ENCODE data around the gene COL18A1. TPM values are rescaled to one million over a fixed set of nuclear protein-coding genes. Genes with fewer than 3 reads are reported as not detected.
"Not testable (repeated sequence)": the region's sequence is repeated elsewhere in the genome, so short reads cannot be mapped to it uniquely, and the experiment has no call there.

COL18A1 gene
- total RNA-seq, 4 donors from 2014 or later, result 19.3 to 121 (median 23.3) TPM

- no peak for TF ChIP-seq CTCF (IDR thresholded peaks at IDR 0.05)
- TF ChIP-seq POLR2AphosphoS5 (IDR thresholded peaks at IDR 0.05), result no peak
- TF ChIP-seq POLR2A (IDR thresholded peaks at IDR 0.05), result no peak
- no peak for TF ChIP-seq EP300 (IDR thresholded peaks at IDR 0.05; ENCODE audit: low read depth)
- DNase-seq, result no peak
- intact Hi-C loops (cut with DNase I; ENCODE audit: low total_unique reads) (no loop called here), in situ Hi-C loops (cut with MboI; ENCODE audit: low pct_ligation_motif_present in 1 of 4, low pct_unique_long_range_greater_than_20kb in 1 of 4, low sequenced_read_pairs in 3 of 4) (no loop called here)
- Histone ChIP-seq H3K4me3 (no peak overlapping the region), H3K4me1 (no peaks in the 10 kb centered on the region), H3K36me3 (no peaks in the 10 kb centered on the region), H3K27me3 (no peaks in the 10 kb centered on the region), H3K9me3 (no peaks in the 10 kb centered on the region), H3K27ac (no peak overlapping the region)
- WGBS, 2 donors (ENCODE audit: low coverage in 1 of 2), result 92 to 95% methylated on average over 7 to 38 of the region's 39 CpGs
Observed at GRCh38 chr21:45497846-45498645, 93.1 kb downstream of the COL18A1 start.

GRCh38 chr21:45498646-45499000, 93.7 kb downstream of the COL18A1 start:
- TF ChIP-seq CTCF (IDR thresholded peaks at IDR 0.05) (no peak), POLR2AphosphoS5 (IDR thresholded peaks at IDR 0.05) (no peak), POLR2A (IDR thresholded peaks at IDR 0.05) (no peak), EP300 (IDR thresholded peaks at IDR 0.05; ENCODE audit: low read depth) (no peak)
- no peaks in the 10 kb centered on the region for H3K4me1 ChIP-seq
- no peak for DNase-seq
- intact Hi-C loops (cut with DNase I; ENCODE audit: low total_unique reads) (no loop called here), in situ Hi-C loops (cut with MboI; ENCODE audit: low pct_ligation_motif_present in 1 of 4, low pct_unique_long_range_greater_than_20kb in 1 of 4, low sequenced_read_pairs in 3 of 4) (no loop called here)
- no peak overlapping the region for H3K27ac ChIP-seq
- WGBS, 2 donors (ENCODE audit: low coverage in 1 of 2), result 57 to 83% methylated on average over 6 to 9 of the region's 9 CpGs
- no peak overlapping the region for H3K4me3 ChIP-seq
- no peaks in the 10 kb centered on the region for H3K27me3 ChIP-seq
- H3K9me3 ChIP-seq, result no peaks in the 10 kb centered on the region
- no peaks in the 10 kb centered on the region for H3K36me3 ChIP-seq

DNA sequence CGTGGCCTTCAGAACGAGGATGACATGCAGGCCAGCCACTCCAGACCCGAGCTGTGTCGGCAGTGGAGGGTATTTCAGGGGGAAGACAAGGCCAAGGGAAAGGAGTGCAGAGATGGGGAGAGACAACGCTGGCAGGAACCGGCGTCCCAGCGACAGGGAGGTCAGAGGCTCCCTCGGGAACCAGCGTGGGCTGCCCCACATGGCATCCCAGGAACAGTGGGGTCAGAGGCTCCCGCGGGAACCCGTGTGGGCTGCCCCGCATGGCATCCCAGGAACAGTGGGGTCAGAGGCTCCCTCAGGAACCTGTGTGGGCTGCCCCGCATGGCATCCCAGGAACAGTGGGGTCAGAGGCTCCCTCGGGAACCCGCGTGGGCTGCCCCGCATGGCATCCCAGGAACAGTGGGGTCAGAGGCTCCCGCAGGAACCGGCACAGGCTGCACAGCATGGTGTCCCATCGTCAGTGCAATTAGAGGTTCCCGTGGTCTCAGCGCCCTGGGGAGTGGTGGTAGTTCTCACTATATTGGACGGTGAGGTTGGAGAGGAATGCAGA, 94.3 kb downstream of the COL18A1 start:
- WGBS, 2 donors (ENCODE audit: low coverage in 1 of 2), result 86% methylated on average over 25 of the region's 25 CpGs; no CpG with 5 or more reads in 1 of the 2 donors
- intact Hi-C loops (cut with DNase I; ENCODE audit: low total_unique reads), result no loop called here
- no peak for DNase-seq
- TF ChIP-seq CTCF (IDR thresholded peaks at IDR 0.05) (no peak), EP300 (IDR thresholded peaks at IDR 0.05; ENCODE audit: low read depth) (no peak), POLR2A (IDR thresholded peaks at IDR 0.05) (no peak), POLR2AphosphoS5 (IDR thresholded peaks at IDR 0.05) (no peak)
- Histone ChIP-seq H3K4me3 (no peak overlapping the region), H3K36me3 (no peaks in the 10 kb centered on the region), H3K9me3 (no peaks in the 10 kb centered on the region), H3K27ac (no peak overlapping the region), H3K4me1 (no peaks in the 10 kb centered on the region), H3K27me3 (no peaks in the 10 kb centered on the region)
- in situ Hi-C loops (cut with MboI; ENCODE audit: low pct_ligation_motif_present in 1 of 4, low pct_unique_long_range_greater_than_20kb in 1 of 4, low sequenced_read_pairs in 3 of 4), result no loop called here

DNA sequence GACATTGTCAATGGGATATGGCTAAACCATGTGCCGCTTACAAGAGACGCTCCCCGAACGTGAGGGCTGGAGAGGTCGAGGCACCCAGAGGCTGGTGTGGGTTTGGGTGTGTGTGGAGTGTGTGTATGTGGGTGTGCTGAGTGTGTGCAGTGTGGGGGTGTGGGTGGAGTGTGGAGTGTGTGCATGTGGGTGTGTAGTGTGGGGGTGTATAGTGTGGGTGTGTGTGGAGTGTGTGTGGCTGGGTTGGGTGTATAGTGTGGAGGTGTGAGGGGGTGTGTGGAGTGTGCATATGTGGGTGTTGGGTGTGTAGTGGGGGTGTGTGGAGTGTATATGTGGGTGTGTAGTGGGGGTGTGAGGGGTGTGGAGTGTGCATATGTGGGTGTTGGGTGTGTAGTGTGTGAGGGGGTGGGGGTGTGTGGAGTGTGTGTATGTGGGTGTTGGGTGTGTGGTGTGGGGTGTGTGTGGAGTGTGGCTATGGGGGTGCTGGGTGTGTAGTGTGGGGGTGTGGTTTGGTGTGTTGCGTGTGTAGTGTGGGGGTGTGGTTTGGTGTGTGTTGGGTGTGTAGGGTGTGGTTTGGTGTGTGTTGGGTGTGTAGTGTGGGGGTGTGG, 95.1 kb downstream of the COL18A1 start:
- no peak for DNase-seq
- Histone ChIP-seq H3K4me1 (no peaks in the 10 kb centered on the region), H3K27ac (no peak overlapping the region), H3K36me3 (no peaks in the 10 kb centered on the region), H3K4me3 (no peak overlapping the region), H3K9me3 (no peaks in the 10 kb centered on the region), H3K27me3 (peaks cover 2% of the 10 kb centered on the region)
- TF ChIP-seq POLR2A (IDR thresholded peaks at IDR 0.05), result no peak
- TF ChIP-seq CTCF (IDR thresholded peaks at IDR 0.05), result no peak
- TF ChIP-seq EP300 (IDR thresholded peaks at IDR 0.05; ENCODE audit: low read depth), result no peak
- no peak for TF ChIP-seq POLR2AphosphoS5 (IDR thresholded peaks at IDR 0.05)
- in situ Hi-C loops (cut with MboI; ENCODE audit: low pct_ligation_motif_present in 1 of 4, low pct_unique_long_range_greater_than_20kb in 1 of 4, low sequenced_read_pairs in 3 of 4) (no loop called here), intact Hi-C loops (cut with DNase I; ENCODE audit: low total_unique reads) (no loop called here)
- WGBS, 2 donors (ENCODE audit: low coverage in 1 of 2), result 76% methylated on average over 5 of the region's 6 CpGs; no CpG with 5 or more reads in 1 of the 2 donors

DNA sequence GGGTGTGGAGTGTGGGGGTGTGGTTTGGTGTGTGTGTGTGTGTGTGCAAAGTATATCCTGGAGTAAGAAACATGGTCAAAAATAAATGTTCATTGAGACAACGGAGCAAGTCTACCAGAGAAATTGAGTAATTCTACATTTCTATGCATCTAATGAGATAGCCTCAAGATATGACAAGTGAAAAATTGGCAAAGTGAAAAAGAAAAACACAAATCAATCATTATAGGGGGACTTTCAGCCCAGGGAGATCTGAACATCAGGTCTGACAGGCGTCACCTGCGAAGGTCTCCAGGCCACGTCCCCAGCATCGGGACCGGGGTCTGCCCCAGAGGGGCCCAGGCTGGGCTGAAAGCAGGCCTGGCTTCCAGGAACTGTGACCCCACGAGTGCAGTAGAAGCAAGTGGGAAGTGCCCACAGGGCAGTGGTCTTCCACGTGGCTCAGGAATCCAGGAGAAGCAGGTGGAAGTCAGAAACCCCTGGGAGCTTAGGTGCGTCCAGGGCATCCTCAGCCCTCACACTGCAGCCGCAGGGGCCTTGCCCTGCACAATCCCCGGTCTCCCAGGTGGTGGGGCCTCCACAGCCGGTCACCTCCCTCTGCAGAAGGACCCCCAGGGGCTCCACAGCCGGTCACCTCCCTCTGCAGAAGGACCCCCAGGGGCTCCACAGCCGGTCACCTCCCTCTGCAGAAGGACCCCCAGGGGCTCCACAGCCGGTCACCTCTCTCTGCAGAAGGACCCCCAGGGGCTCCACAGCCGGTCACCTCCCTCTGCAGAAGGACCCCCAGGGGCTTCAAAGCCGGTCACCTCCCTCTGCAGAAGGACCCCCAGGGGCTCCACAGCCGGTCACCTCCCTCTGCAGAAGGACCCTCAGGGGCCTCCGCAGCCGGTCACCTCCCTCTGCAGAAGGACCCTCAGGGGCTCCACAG, 96.4 kb downstream of the COL18A1 start:
- DNase-seq; H3K36me3 ChIP-seq; H3K4me3 ChIP-seq; in situ Hi-C loops (cut with MboI; ENCODE audit: low pct_ligation_motif_present in 1 of 4, low pct_unique_long_range_greater_than_20kb in 1 of 4, low sequenced_read_pairs in 3 of 4); intact Hi-C loops (cut with DNase I; ENCODE audit: low total_unique reads); H3K27ac ChIP-seq; H3K9me3 ChIP-seq; H3K27me3 ChIP-seq; H3K4me1 ChIP-seq: not testable (repeated sequence)
- WGBS, 2 donors (ENCODE audit: low coverage in 1 of 2), result 54 to 58% methylated on average over 6 to 14 of the region's 20 CpGs

Measured in transverse colon (tissue), 4 donors.